Esophagus squamous epithelium (tissue), 4 donors: ENCODE measurements around the gene NCOR1.
"Not testable (repeated sequence)": the region's sequence is repeated elsewhere in the genome, so short reads cannot be mapped to it uniquely, and the experiment has no call there.

Source experiments
- CTCF ChIP-seq, 6 experiments: fragments of 450-650 bp in 4 of 6; fragments of 200-600 bp in 2 of 6; sonication (generic) in 2 of 6; IDR thresholded peaks; one replicate each; pipeline ENCODE4 v1.5.1; 2016 to 2019; ENCODE audit warnings: antibody characterized with exemption in 6 of 6, mild to moderate bottlenecking in 4 of 6, moderate library complexity in 4 of 6
- POLR2A ChIP-seq, 4 donors: fragments of 450-650 bp; IDR thresholded peaks; one replicate each; pipeline ENCODE4 v1.6.1; 2017; ENCODE audit warnings: antibody characterized with exemption in 4 of 4, mild to moderate bottlenecking in 4 of 4, moderate library complexity in 3 of 4

GRCh38 chr17:16166766-16167165 lies 48.6 kb downstream of the NCOR1 start:
- not testable (repeated sequence) for TF ChIP-seq POLR2A, CTCF (IDR thresholded peaks at IDR 0.05)
